IMR-90 (cell line): ENCODE measurements around the gene SLC29A1. TPM values are rescaled to one million over a fixed set of nuclear protein-coding genes. Genes with fewer than 3 reads are reported as not detected.

Source experiments
- ATAC-seq: fragments of 200-7000 bp; cut with Tn5 transposase; 2 replicates; pipeline ENCODE4 v1.9.1; 2020; ENCODE audit warnings: low read depth, mild to moderate bottlenecking, moderate library complexity
- BruUV-seq: library from RNA; stranded (reverse); fragments of 400-500 nt; replicated peaks from 2 replicates; lab custom pipeline; 2021; lab: Mats Ljungman, UMichigan
- CTCF ChIA-PET: fragments of 300-600 bp; formaldehyde crosslinking; extraction: SDS; loops from one replicate; lab custom pipeline; 2021; ENCODE audit warnings: antibody characterized with exemption; lab: Yijun Ruan, JAX
- POLR2A ChIA-PET: fragments of 300-600 bp; sonication (Branson Sonifier 250); formaldehyde crosslinking; loops from one replicate; lab custom pipeline; 2022; ENCODE audit warnings: antibody characterized with exemption; ENCODE audit not compliant: unreplicated experiment; lab: Charles Lee
- DNase-seq: peaks from one replicate; pipeline ENCODE4 v3.0.0; 2013
- H2AFZ ChIP-seq: replicated peaks from 2 replicates; pipeline ENCODE3; 2013; ENCODE audit warnings: low read length, mild to moderate bottlenecking; ENCODE audit not compliant: poor library complexity
- H2AK5ac ChIP-seq: 2 replicates; pipeline ENCODE4 v1.6.1; 2013; ENCODE audit warnings: low read depth, low read length, inconsistent platforms
- H2AK9ac ChIP-seq: replicated peaks from 2 replicates; pipeline ENCODE3; 2013; ENCODE audit warnings: mild to moderate bottlenecking, low read depth, low read length, moderate library complexity; ENCODE audit not compliant: poor library complexity
- H2BK120ac ChIP-seq: 2 replicates; pipeline ENCODE4 v1.6.1; 2013; ENCODE audit warnings: low read depth, low read length, inconsistent platforms
- H2BK15ac ChIP-seq: 3 replicates; pipeline ENCODE4 v1.6.1; 2013; ENCODE audit warnings: low read depth, low read length, inconsistent platforms
- H2BK20ac ChIP-seq: 2 replicates; pipeline ENCODE4 v1.6.1; 2013; ENCODE audit warnings: low read depth, mild to moderate bottlenecking, inconsistent platforms, low read length, moderate library complexity
- H2BK5ac ChIP-seq: 2 replicates; pipeline ENCODE4 v1.6.1; 2013; ENCODE audit warnings: mild to moderate bottlenecking, low read depth, low read length, inconsistent platforms; ENCODE audit not compliant: poor library complexity, severe bottlenecking
- H3K14ac ChIP-seq: replicated peaks from 2 replicates; pipeline ENCODE4 v1.6.1; 2013; ENCODE audit warnings: low read depth, low read length, inconsistent platforms
- H3K18ac ChIP-seq: 2 replicates; pipeline ENCODE4 v1.6.1; 2013; ENCODE audit warnings: low read depth, low read length, control low read depth
- H3K23ac ChIP-seq: 2 replicates; pipeline ENCODE4 v1.6.1; 2013; ENCODE audit warnings: low read depth, low read length, inconsistent platforms
- H3K27ac ChIP-seq: 2 replicates; pipeline ENCODE4 v1.5.1; 2013; ENCODE audit warnings: mild to moderate bottlenecking, control low read depth, low read length; ENCODE audit not compliant: insufficient read depth
- H3K27me3 ChIP-seq: 2 replicates; pipeline ENCODE4 v1.6.1; 2013; ENCODE audit warnings: low read length; ENCODE audit not compliant: control insufficient read depth, insufficient read depth
- H3K36me3 ChIP-seq: 2 replicates; pipeline ENCODE4 v1.6.1; 2013; ENCODE audit warnings: low read length, mixed read lengths; ENCODE audit not compliant: control insufficient read depth, insufficient read depth
- H3K4ac ChIP-seq: 2 replicates; pipeline ENCODE4 v1.6.1; 2013; ENCODE audit warnings: low read depth, low read length, inconsistent platforms
- H3K4me1 ChIP-seq: 2 replicates; pipeline ENCODE4 v1.6.1; 2013; ENCODE audit warnings: low read length, mixed read lengths; ENCODE audit not compliant: control insufficient read depth, insufficient read depth
- H3K4me2 ChIP-seq: 2 replicates; pipeline ENCODE4 v1.6.1; 2013; ENCODE audit warnings: low read depth, mild to moderate bottlenecking, control low read depth, low read length, moderate library complexity
- H3K4me3 ChIP-seq: 2 replicates; pipeline ENCODE4 v1.5.1; 2013; ENCODE audit warnings: low read depth, mild to moderate bottlenecking, control low read depth, low read length, moderate library complexity; ENCODE audit not compliant: insufficient read depth
- H3K56ac ChIP-seq: 2 replicates; pipeline ENCODE4 v1.6.1; 2013; ENCODE audit warnings: low read length, inconsistent platforms; ENCODE audit not compliant: insufficient read depth; ENCODE audit errors: extremely low read depth
- H3K79me1 ChIP-seq, 2 experiments: 2 replicates each; pipeline ENCODE4 v1.6.1; 2013; ENCODE audit warnings: low read length in 2 of 2, inconsistent platforms in 1 of 2, low read depth in 1 of 2
- H3K9ac ChIP-seq: 2 replicates; pipeline ENCODE4 v1.6.1; 2013; ENCODE audit warnings: low read depth, low read length, control low read depth
- H3K9me1 ChIP-seq: 2 replicates; pipeline ENCODE4 v1.6.1; 2013; ENCODE audit warnings: low read length, inconsistent platforms; ENCODE audit not compliant: insufficient read depth
- H3K9me3 ChIP-seq: 2 replicates; pipeline ENCODE4 v1.6.1; 2013; ENCODE audit warnings: low read length; ENCODE audit not compliant: control insufficient read depth, insufficient read depth
- H4K20me1 ChIP-seq: 2 replicates; pipeline ENCODE4 v1.6.1; 2013; ENCODE audit warnings: low read length, inconsistent platforms; ENCODE audit not compliant: insufficient read depth
- H4K5ac ChIP-seq: 2 replicates; pipeline ENCODE4 v1.6.1; 2013; ENCODE audit warnings: mild to moderate bottlenecking, low read depth, low read length, control low read depth
- H4K8ac ChIP-seq, 2 experiments: 2 replicates each; pipeline ENCODE4 v1.6.1; 2013; ENCODE audit warnings: low read depth in 2 of 2, low read length in 2 of 2, control low read depth in 1 of 2, inconsistent platforms in 1 of 2
- H4K91ac ChIP-seq: 2 replicates; pipeline ENCODE4 v1.6.1; 2013; ENCODE audit warnings: low read depth, low read length, inconsistent platforms; ENCODE audit not compliant: insufficient read depth
- POLR2A ChIP-seq: IDR thresholded peaks from 2 replicates; pipeline ENCODE4 v1.6.1; 2012; ENCODE audit warnings: mild to moderate bottlenecking, low read depth, low read length
- WGBS, 2 experiments: methylation state at CpG; one replicate each; pipeline versions ENCODE4 v1.1.5 to v1.1.7; 2013; ENCODE audit warnings: missing lambda C conversion rate in 2 of 2; ENCODE audit not compliant: insufficient read length in 1 of 2; ENCODE audit errors: extremely low coverage in 2 of 2; 5-methylcytosine and 5-hydroxymethylcytosine counted together
- dilution Hi-C: fragments of 300-500 bp; cut with HindIII; formaldehyde crosslinking; loops from one replicate; pipeline ENCODE4 v1.14.3; 2018; ENCODE audit warnings: low sequenced_read_pairs; ENCODE audit not compliant: unreplicated experiment
- in situ Hi-C: fragments of 300-500 bp; cut with MboI; formaldehyde crosslinking; loops from 3 replicates; pipeline ENCODE4 v1.14.3; 2019; ENCODE audit warnings: low sequenced_read_pairs, inconsistent platforms, mixed read lengths
- intact Hi-C: fragments of 100-400 bp; cut with micrococcal nuclease; formaldehyde crosslinking; loops from 2 replicates; pipeline ENCODE4 v1.10.0; 2022
- polyA plus RNA-seq, 3 experiments: library from polyadenylated mRNA; depleted of rRNA; stranded (reverse); fragments of >200 nt; gene quantifications; 2 replicates each; pipeline ENCODE4 v1.2.3, GENCODE V29; 2012; ENCODE audit warnings: low replicate concordance in 1 of 3
- total RNA-seq: library from RNA; depleted of rRNA; stranded (reverse); fragments of >200 nt; gene quantifications from 2 replicates; pipeline ENCODE4 v1.2.3, GENCODE V29; 2012
- TF ChIP-seq, protein P1 (sequence below): fragments of 150-350 bp; IDR thresholded peaks from 2 replicates; pipeline ENCODE4 v1.6.1; 2016; ENCODE audit warnings: low read depth, mild to moderate bottlenecking, low read length, moderate library complexity, borderline replicate concordance

SLC29A1 gene
- total and polyA plus RNA-seq, 2 of the 4 experiments (the other 2 are of a cell fraction): 4.1 to 22.1 TPM

DNA sequence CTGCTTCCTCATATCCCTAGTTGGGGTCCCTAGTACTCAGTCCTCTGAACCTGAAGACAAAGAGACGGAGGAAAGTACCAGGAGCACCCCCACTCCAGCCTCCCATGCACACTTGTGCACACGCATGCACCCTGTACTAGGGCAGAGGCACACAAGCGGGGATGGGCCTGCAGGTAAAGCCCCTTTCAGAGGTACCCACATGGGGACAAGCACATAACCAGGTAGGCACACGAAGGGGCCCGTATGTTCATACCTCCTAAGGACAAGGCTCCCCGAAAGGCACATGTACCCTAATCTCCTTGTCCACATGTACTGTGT, 48.0 kb downstream of the SLC29A1 start:
- H2BK20ac ChIP-seq: no peak overlapping the region
- H3K4me3 ChIP-seq: no peak overlapping the region
- no peak overlapping the region for H2BK15ac ChIP-seq
- no TSS peak for BruUV-seq
- ChIA-PET CTCF (no interaction called here), POLR2A (no interaction called here)
- H3K9me3 ChIP-seq: no peaks in the 10 kb centered on the region
- no peak overlapping the region for H2AFZ ChIP-seq
- no peak overlapping the region for H3K27ac ChIP-seq
- no peak overlapping the region for H2AK9ac ChIP-seq
- H3K14ac ChIP-seq: no peak overlapping the region
- no peak overlapping the region for H4K91ac ChIP-seq
- H2BK5ac ChIP-seq: no peak overlapping the region
- dilution Hi-C loops (no loop called here), in situ Hi-C loops (no loop called here), intact Hi-C loops (no loop called here)
- no peaks in the 10 kb centered on the region for H3K9me1 ChIP-seq
- no peak overlapping the region for H4K8ac ChIP-seq
- H3K56ac ChIP-seq: no peak overlapping the region
- 70% methylated on average over 2 of the region's 6 CpGs; no CpG with 5 or more reads in 1 of the 2 experiments for WGBS, 2 experiments
- no peak for DNase-seq
- no peak overlapping the region for H3K23ac ChIP-seq
- H3K4ac ChIP-seq: no peak overlapping the region
- peaks cover 67% of the 10 kb centered on the region for H3K27me3 ChIP-seq
- no peaks in the 10 kb centered on the region; the same call in 1 of the 2 replicates for H4K20me1 ChIP-seq
- H2AK5ac ChIP-seq: no peak overlapping the region
- no peaks in the 10 kb centered on the region for H3K79me1 ChIP-seq
- H4K5ac ChIP-seq: no peak overlapping the region
- H3K4me1 ChIP-seq: no peaks in the 10 kb centered on the region
- no peak overlapping the region for H3K18ac ChIP-seq
- H3K36me3 ChIP-seq: no peaks in the 10 kb centered on the region
- no peak overlapping the region for H3K4me2 ChIP-seq
- no peak overlapping the region for H2BK120ac ChIP-seq
- no peak for TF ChIP-seq POLR2A
- TF ChIP-seq, protein P1, sequence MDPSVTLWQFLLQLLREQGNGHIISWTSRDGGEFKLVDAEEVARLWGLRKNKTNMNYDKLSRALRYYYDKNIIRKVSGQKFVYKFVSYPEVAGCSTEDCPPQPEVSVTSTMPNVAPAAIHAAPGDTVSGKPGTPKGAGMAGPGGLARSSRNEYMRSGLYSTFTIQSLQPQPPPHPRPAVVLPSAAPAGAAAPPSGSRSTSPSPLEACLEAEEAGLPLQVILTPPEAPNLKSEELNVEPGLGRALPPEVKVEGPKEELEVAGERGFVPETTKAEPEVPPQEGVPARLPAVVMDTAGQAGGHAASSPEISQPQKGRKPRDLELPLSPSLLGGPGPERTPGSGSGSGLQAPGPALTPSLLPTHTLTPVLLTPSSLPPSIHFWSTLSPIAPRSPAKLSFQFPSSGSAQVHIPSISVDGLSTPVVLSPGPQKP: no peak
- no peak overlapping the region for H3K9ac ChIP-seq
- no peak for ATAC-seq
